ENCODE measurements around the gene NAA60.

DNA sequence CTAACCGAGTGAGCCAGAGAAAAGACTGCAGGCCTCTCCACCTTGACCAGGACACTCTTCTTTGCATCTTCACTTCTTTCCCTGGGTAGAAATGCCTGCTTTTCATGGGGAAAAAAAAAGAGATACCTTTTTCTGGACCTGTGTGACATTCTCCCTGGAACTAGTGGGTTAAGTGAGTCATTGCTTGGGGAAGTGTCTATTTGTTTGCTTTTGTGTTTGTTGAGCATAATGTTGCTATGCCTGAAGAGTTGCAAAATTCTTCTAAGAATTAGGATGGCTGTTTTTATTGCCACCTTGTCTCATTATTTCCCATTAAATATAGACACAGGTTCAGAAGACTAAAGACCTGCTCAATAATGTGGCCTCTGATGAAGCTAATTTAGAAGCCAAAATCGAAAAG, 76.1 kb downstream of the NAA60 start:
- TF ChIP-seq CTCF (IDR thresholded peaks at IDR 0.05; ENCODE audit: poor library complexity, severe bottlenecking) (no peak), EP300 (conservative IDR thresholded peaks at IDR 0.05; ENCODE audit: poor library complexity, severe bottlenecking) (no peak)

All from neural cell (in vitro differentiated cells).